CD4-positive, alpha-beta T cell (primary cell): Measurements from ENCODE around the gene KDM3A. TPM values are rescaled to one million over a fixed set of nuclear protein-coding genes. Genes with fewer than 3 reads are reported as not detected.

ENCODE experiments used
- ATAC-seq: fragments of 200-7000 bp; cut with Tn5 transposase; one replicate; pipeline ENCODE4 v1.10.0; 2022; ENCODE audit warnings: mild to moderate bottlenecking; ENCODE audit not compliant: poor library complexity
- CTCF ChIA-PET: fragments of 350-600 bp; sonication (Branson Sonifier 250); formaldehyde crosslinking; loops from one replicate; lab custom pipeline; 2021; ENCODE audit warnings: antibody characterized with exemption, inconsistent platforms; lab: Charles Lee
- POLR2A ChIA-PET: fragments of 350-600 bp; sonication (Branson Sonifier 250); formaldehyde crosslinking; loops from one replicate; lab custom pipeline; 2021; ENCODE audit warnings: antibody characterized with exemption, inconsistent platforms; lab: Charles Lee
- DNase-seq, 14 experiments: peaks; one replicate each; pipeline ENCODE4 v3.0.0-alpha.2; 2013 to 2020; ENCODE audit warnings: mixed read lengths in 2 of 14
- H3K27ac ChIP-seq, 2 donors: one replicate each; pipeline versions ENCODE4 v1.5.1 to v1.7.0; 2013; ENCODE audit warnings: low read length in 2 of 2, low read depth in 1 of 2, mild to moderate bottlenecking in 1 of 2
- H3K27me3 ChIP-seq, 2 experiments: 1 replicate in 1 of 2; 2 replicates in 1 of 2; pipeline versions ENCODE4 v1.6.1 to v1.7.0; 2013; ENCODE audit warnings: low read length in 2 of 2, control low read depth in 1 of 2, mild to moderate bottlenecking in 1 of 2, moderate library complexity in 1 of 2; ENCODE audit not compliant: insufficient read depth in 2 of 2, control insufficient read depth in 1 of 2
- H3K36me3 ChIP-seq: one replicate; pipeline ENCODE4 v1.6.1; 2013; ENCODE audit warnings: low read length, control low read depth; ENCODE audit not compliant: insufficient read depth
- H3K4me1 ChIP-seq: one replicate; pipeline ENCODE4 v1.6.1; 2013; ENCODE audit warnings: low read length, control low read depth; ENCODE audit not compliant: insufficient read depth
- H3K4me3 ChIP-seq: one replicate; pipeline ENCODE4 v1.5.1; 2013; ENCODE audit warnings: mild to moderate bottlenecking, low read length, moderate library complexity
- H3K9me3 ChIP-seq, 2 experiments: 1 replicate in 1 of 2; 2 replicates in 1 of 2; pipeline versions ENCODE4 v1.6.1 to v1.7.0; 2013; ENCODE audit warnings: low read length in 2 of 2, mild to moderate bottlenecking in 2 of 2, control low read depth in 1 of 2, moderate library complexity in 1 of 2; ENCODE audit not compliant: control insufficient read depth in 1 of 2, insufficient read depth in 1 of 2
- H3K27ac Mint-ChIP-seq: one replicate; pipeline ENCODE4 v1.8.0; 2020; ENCODE audit warnings: mixed read lengths
- H3K27me3 Mint-ChIP-seq: one replicate; pipeline ENCODE4 v1.8.0; 2021; ENCODE audit warnings: mixed read lengths
- H3K36me3 Mint-ChIP-seq: one replicate; pipeline ENCODE4 v1.8.0; 2021; ENCODE audit warnings: low read depth, mixed read lengths
- H3K4me1 Mint-ChIP-seq: one replicate; pipeline ENCODE4 v1.8.0; 2021; ENCODE audit warnings: low read depth, mixed read lengths
- H3K4me3 Mint-ChIP-seq: one replicate; pipeline ENCODE4 v1.8.0; 2020; ENCODE audit warnings: mild to moderate bottlenecking, mixed read lengths
- H3K9me3 Mint-ChIP-seq: one replicate; pipeline ENCODE4 v1.8.0; 2020; ENCODE audit warnings: mixed read lengths
- CTCF ChIP-seq: fragments of 200-600 bp; IDR thresholded peaks from one replicate; pipeline ENCODE4 v1.8.0; 2022; ENCODE audit warnings: antibody characterized with exemption, mild to moderate bottlenecking
- intact Hi-C, 2 experiments: fragments of 100-400 bp; cut with DNase I in 1 of 2; cut with micrococcal nuclease in 1 of 2; formaldehyde crosslinking; loops; one replicate each; pipeline versions ENCODE4 v1.15.1 to v1.9.0; 2023 to 2025; cut with DNase I, micrococcal nuclease
- total RNA-seq, 174 experiments: library from RNA in 2 of 174; stranded (reverse) in 2 of 174; gene quantifications; one replicate each; pipeline ENCODE4 v1.2.3 and lab custom pipeline; 2021 to 2026

The KDM3A gene
- total RNA-seq, 2 experiments from 2014 or later: 205 to 207 TPM

- peaks cover 2% of the 10 kb centered on the region for H3K9me3 Mint-ChIP-seq
- no peaks in the 10 kb centered on the region for H3K36me3 ChIP-seq
- H3K4me3 ChIP-seq: no peak overlapping the region
- no peak overlapping the region for H3K4me3 Mint-ChIP-seq
- POLR2A ChIA-PET: interaction anchor here (2.1 kb wide), 1 partner anchor 26 kb away, joined by 14 read pairs; the partner anchor contains the start of gene KDM3A
- DNase-seq (no peak), ATAC-seq (no peak)
- no peaks in the 10 kb centered on the region for H3K36me3 Mint-ChIP-seq
- no peak overlapping the region for H3K27ac Mint-ChIP-seq
- peaks cover 0 to 15% of the 10 kb centered on the region in 2 experiments for H3K27me3 ChIP-seq
- no peak for TF ChIP-seq CTCF
- no peak overlapping the region for H3K27ac ChIP-seq
- intact Hi-C loops: loop anchor here in 1 of 2 experiments (10.0 kb wide), 1 partner anchor 50 kb away; no protein-coding TSS in a partner anchor
- H3K4me1 Mint-ChIP-seq: no peaks in the 10 kb centered on the region
- H3K4me1 ChIP-seq: no peaks in the 10 kb centered on the region
- no peaks in the 10 kb centered on the region for H3K9me3 ChIP-seq
- H3K27me3 Mint-ChIP-seq: peaks cover 28% of the 10 kb centered on the region
- CTCF ChIA-PET: no interaction called here
Measured at GRCh38 chr2:86414996-86415395, 26.2 kb upstream of the KDM3A start.

GRCh38 chr2:86416146-86416545, 25.0 kb upstream of the KDM3A start:
- H3K27me3 Mint-ChIP-seq: peaks cover 27% of the 10 kb centered on the region
- peaks cover 2% of the 10 kb centered on the region for H3K36me3 Mint-ChIP-seq
- H3K36me3 ChIP-seq: no peaks in the 10 kb centered on the region
- H3K27ac Mint-ChIP-seq: no peak overlapping the region
- no peak overlapping the region for H3K4me3 ChIP-seq
- no peak overlapping the region for H3K27ac ChIP-seq
- H3K4me1 Mint-ChIP-seq: no peaks in the 10 kb centered on the region
- CTCF ChIA-PET: no interaction called here
- no peaks in the 10 kb centered on the region for H3K4me1 ChIP-seq
- no peaks in the 10 kb centered on the region for H3K9me3 ChIP-seq
- H3K4me3 Mint-ChIP-seq: no peak overlapping the region
- POLR2A ChIA-PET: interaction anchor here (0.9 kb wide), 1 partner anchor 25 kb away, joined by 5 read pairs; the partner anchor contains the start of gene KDM3A
- ATAC-seq (no peak), DNase-seq (no peak)
- no peak for TF ChIP-seq CTCF
- intact Hi-C loops: loop anchor here in 1 of 2 experiments (10.0 kb wide), 1 partner anchor 51 kb away; no protein-coding TSS in a partner anchor
- peaks cover 0 to 15% of the 10 kb centered on the region in 2 experiments for H3K27me3 ChIP-seq
- H3K9me3 Mint-ChIP-seq: peaks cover 2% of the 10 kb centered on the region

- Histone ChIP-seq H3K27ac (no peak overlapping the region), H3K27me3 (peaks cover 4 to 7% of the 10 kb centered on the region in 2 experiments), H3K9me3 (peaks cover 0 to 9% of the 10 kb centered on the region in 2 experiments), H3K4me1 (no peaks in the 10 kb centered on the region), H3K36me3 (no peaks in the 10 kb centered on the region), H3K4me3 (no peak overlapping the region)
- Mint-ChIP-seq H3K27me3 (peaks cover 29% of the 10 kb centered on the region), H3K36me3 (peaks cover 3% of the 10 kb centered on the region), H3K4me1 (no peaks in the 10 kb centered on the region), H3K27ac (no peak overlapping the region), H3K4me3 (no peak overlapping the region), H3K9me3 (no peaks in the 10 kb centered on the region)
- ChIA-PET POLR2A (no interaction called here), CTCF (no interaction called here)
- DNase-seq (no peak), ATAC-seq (no peak)
- intact Hi-C loops: loop anchor here in 1 of 2 experiments (10.0 kb wide), 1 partner anchor 53 kb away; no protein-coding TSS in a partner anchor
- TF ChIP-seq CTCF: no peak
Measured at GRCh38 chr2:86417961-86418360, 23.2 kb upstream of the KDM3A start.
